GM23248 (cell line): ENCODE results near the gene TRAF3.

ENCODE experiments used
- EZH2 ChIP-seq: fragments of 200-600 bp; sonication (generic); IDR thresholded peaks from 2 replicates; pipeline ENCODE4 v1.6.1; 2018; ENCODE audit warnings: antibody characterized with exemption, mild to moderate bottlenecking; ENCODE audit not compliant: insufficient read depth, poor library complexity, severe bottlenecking
- EZH2phosphoT487 ChIP-seq: fragments of 200-600 bp; sonication (generic); IDR thresholded peaks from 2 replicates; pipeline ENCODE4 v1.6.1; 2018; ENCODE audit warnings: antibody characterized with exemption, moderate library complexity, mild to moderate bottlenecking, low read depth; ENCODE audit not compliant: insufficient read depth

GRCh38 chr14:102749393-102750305 is 27.6 kb upstream of the TRAF3 start:
- no peak for TF ChIP-seq EZH2
- TF ChIP-seq EZH2phosphoT487, result no peak
